K562 (cell line): Measurements from ENCODE around the gene TMCC1. TPM values are rescaled to one million over a fixed set of nuclear protein-coding genes. Genes with fewer than 3 reads are reported as not detected.

ENCODE experiments used
- BRF2 ChIP-seq: IDR thresholded peaks from 3 replicates; pipeline ENCODE4 v1.6.1; 2011; ENCODE audit warnings: borderline replicate concordance, mild to moderate bottlenecking; ENCODE audit not compliant: insufficient read length, insufficient read depth
- CBFA2T2 ChIP-seq: fragments of 450-650 bp; conservative IDR thresholded peaks from 2 replicates; pipeline ENCODE4 v1.6.1; 2017; ENCODE audit warnings: mild to moderate bottlenecking
- CXXC5 ChIP-seq: fragments of 250-450 bp; sonication (Bioruptor Pico); IDR thresholded peaks from 2 replicates; pipeline ENCODE4 v1.8.0; 2022; ENCODE audit warnings: inconsistent platforms, mild to moderate bottlenecking, moderate library complexity
- ERF ChIP-seq: fragments of 450-650 bp; formaldehyde crosslinking; IDR thresholded peaks from 2 replicates; pipeline ENCODE4 v1.4.0; 2020; ENCODE audit warnings: mild to moderate bottlenecking, mixed read lengths
- FOS ChIP-seq: IDR thresholded peaks from 3 replicates; pipeline ENCODE4 v1.6.1; 2011; ENCODE audit not compliant: insufficient read length; ENCODE audit errors: extremely low read depth
- HDAC6 ChIP-seq: IDR thresholded peaks from 2 replicates; pipeline ENCODE4 v1.6.1; 2012; ENCODE audit warnings: low read depth, mild to moderate bottlenecking, control low read depth, inconsistent platforms, low read length, moderate library complexity
- HIVEP1 ChIP-seq: fragments of 250-450 bp; sonication (Bioruptor Pico); IDR thresholded peaks from 2 replicates; pipeline ENCODE4 v1.4.0; 2020; ENCODE audit warnings: mild to moderate bottlenecking
- KDM1A ChIP-seq, 2 experiments: fragments of 450-650 bp; IDR thresholded peaks; 2 replicates each; pipeline ENCODE4 v1.6.1; 2016; ENCODE audit warnings: mild to moderate bottlenecking in 2 of 2
- L3MBTL2 ChIP-seq: fragments of 450-650 bp; IDR thresholded peaks from 2 replicates; pipeline ENCODE4 v1.6.1; 2016; ENCODE audit warnings: mild to moderate bottlenecking, moderate library complexity
- MYC ChIP-seq, 2 experiments: fragments of 250-450 bp in 1 of 2; sonication (Bioruptor Pico) in 1 of 2; IDR thresholded peaks; 2 replicates each; pipeline versions ENCODE4 v1.5.1 to v1.6.1; 2012 to 2021; ENCODE audit warnings: low read depth in 2 of 2, borderline replicate concordance in 1 of 2, improper control_type of control experiment in 1 of 2, low read length in 1 of 2, mild to moderate bottlenecking in 1 of 2, moderate library complexity in 1 of 2
- RFX7 ChIP-seq: fragments of 250-450 bp; sonication (Bioruptor Pico); IDR thresholded peaks from 2 replicates; pipeline ENCODE4 v1.5.1; 2021; ENCODE audit warnings: mild to moderate bottlenecking
- SMAD4 ChIP-seq: fragments of 250-450 bp; sonication (Bioruptor Pico); conservative IDR thresholded peaks from 2 replicates; pipeline ENCODE4 v1.8.0; 2021; ENCODE audit warnings: inconsistent platforms, mild to moderate bottlenecking, moderate library complexity
- TAF15 ChIP-seq: fragments of 200-400 bp; formaldehyde crosslinking; IDR thresholded peaks from 2 replicates; pipeline ENCODE4 v1.6.1; 2017; ENCODE audit warnings: mild to moderate bottlenecking, low read depth, low read length, moderate library complexity
- TAL1 ChIP-seq: fragments of 450-650 bp; IDR thresholded peaks from 2 replicates; pipeline ENCODE4 v1.6.1; 2016; ENCODE audit warnings: mild to moderate bottlenecking
- TSHZ1 ChIP-seq: fragments of 250-450 bp; sonication (Bioruptor Pico); IDR thresholded peaks from 2 replicates; pipeline ENCODE4 v1.4.0; 2020; ENCODE audit warnings: mild to moderate bottlenecking, moderate library complexity
- U2AF1 ChIP-seq: fragments of 200-400 bp; formaldehyde crosslinking; optimal IDR thresholded peaks from 2 replicates; pipeline ENCODE3; 2017; ENCODE audit warnings: mild to moderate bottlenecking, low read depth, low read length, moderate library complexity
- ZNF140 ChIP-seq: fragments of 250-450 bp; sonication (Bioruptor Pico); IDR thresholded peaks from 2 replicates; pipeline ENCODE4 v1.8.0; 2021; ENCODE audit warnings: moderate library complexity, mild to moderate bottlenecking, inconsistent platforms
- ZNF146 ChIP-seq: IDR thresholded peaks from one replicate; pipeline ENCODE4 v1.6.1; 2018; ENCODE audit warnings: missing compliant biosample characterization; ENCODE audit not compliant: unreplicated experiment
- ZNF184 ChIP-seq: sonication (generic); formaldehyde crosslinking; IDR thresholded peaks from 2 replicates; pipeline ENCODE4 v1.5.0; 2020; ENCODE audit warnings: missing genetic modification reagents
- ZNF384 ChIP-seq: IDR thresholded peaks from 2 replicates; pipeline ENCODE4 v1.6.1; 2012; ENCODE audit warnings: low read depth, low read length, improper control_type of control experiment
- ZNF707 ChIP-seq: fragments of 250-450 bp; sonication (Bioruptor Pico); conservative IDR thresholded peaks from 2 replicates; pipeline ENCODE4 v1.8.0; 2022; ENCODE audit warnings: inconsistent platforms, mild to moderate bottlenecking, moderate library complexity
- ZNF780A ChIP-seq: fragments of 250-450 bp; sonication (Bioruptor Pico); IDR thresholded peaks from 2 replicates; pipeline ENCODE4 v1.5.0; 2021; ENCODE audit warnings: mild to moderate bottlenecking
- polyA plus RNA-seq, 8 experiments: library from polyadenylated mRNA; depleted of rRNA in 4 of 8; stranded (reverse) in 5 of 8; unstranded in 3 of 8; fragments of >200 nt; fragmentation: Nextera tagmentation in 2 of 8; fragmentation: Illumina TruSeq in 1 of 8; extraction: Ambion mirVana in 2 of 8; extraction: Trizol in 1 of 8; gene quantifications; 2 replicates each; pipeline versions ENCODE4 v1.2.1 to v1.2.3, GENCODE V29; 2011 to 2014; ENCODE audit warnings: inconsistent platforms in 1 of 8, missing spikeins in 1 of 8
- total RNA-seq, 7 experiments: library from RNA; depleted of rRNA in 6 of 7; stranded (reverse); fragments of >200 nt in 6 of 7; fragmentation: Illumina TruSeq in 2 of 7; extraction: Trizol in 2 of 7; gene quantifications; 2 replicates each; pipeline versions ENCODE4 v1.2.1 to v1.2.3, GENCODE V29; 2011 to 2021; ENCODE audit warnings: low replicate concordance in 1 of 7
- TF ChIP-seq, protein P1 (sequence below): sonication (generic); formaldehyde crosslinking; IDR thresholded peaks from 2 replicates; pipeline ENCODE4 v1.8.1; 2023; ENCODE audit warnings: mild to moderate bottlenecking, missing genetic modification reagents

TMCC1 gene
- total and polyA plus RNA-seq, 9 of the 15 experiments (the other 6 are each of a cell fraction or from before 2014, with no cell fraction given): 0.89 to 8.7 (median 4.0) TPM

DNA sequence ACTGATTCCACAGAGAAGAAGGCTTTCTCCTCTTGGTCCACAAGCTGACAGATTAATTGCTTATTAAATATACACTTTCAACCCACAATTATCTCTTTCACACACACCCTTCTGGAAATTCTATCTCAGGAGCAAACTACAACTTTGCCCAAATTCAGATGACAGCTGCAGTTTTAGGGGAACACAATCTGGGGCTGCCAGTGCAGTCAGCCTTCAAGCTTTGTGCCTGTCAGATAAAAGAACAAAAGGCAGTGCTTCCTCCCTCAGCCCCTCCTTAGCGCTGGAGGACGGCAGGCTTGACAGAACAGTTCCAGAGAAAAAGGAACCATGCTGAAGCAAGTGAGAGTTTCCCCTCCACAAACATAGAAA is 99.6 kb downstream of the TMCC1 start (continued):
- no peak for TF ChIP-seq BRF2
- TF ChIP-seq HIVEP1 (CRISPR knock-in tag): no peak
- TF ChIP-seq ZNF146 (CRISPR knock-in tag): no peak
- no peak for TF ChIP-seq U2AF1
- TF ChIP-seq ZNF384: no peak
- no peak for TF ChIP-seq RFX7 (CRISPR knock-in tag)
- peak; percentile 96 for TF ChIP-seq CBFA2T2
- TF ChIP-seq CXXC5 (CRISPR knock-in tag): 0 out of 2 replicates have a peak, but pooled peaks have one; percentile 30
- TF ChIP-seq MYC (IDR thresholded peaks at IDR 0.05; ENCODE audit: low read depth, low read length): no peak
- TF ChIP-seq MYC (CRISPR knock-in tag; IDR thresholded peaks at IDR 0.05; ENCODE audit: borderline replicate concordance, low read depth): no peak
- no peak for TF ChIP-seq FOS
- TF ChIP-seq TAF15: no peak
- no peak for TF ChIP-seq ERF
- no peak for TF ChIP-seq ZNF707
- TF ChIP-seq ZNF184 (CRISPR knock-in tag): no peak
- peak; percentile 61; the same call in 1 of the 2 replicates for TF ChIP-seq SMAD4 (CRISPR knock-in tag)
- TF ChIP-seq HDAC6: no peak
- no peak for TF ChIP-seq L3MBTL2
- TF ChIP-seq TAL1: peak; percentile 94
- TF ChIP-seq ZNF140 (CRISPR knock-in tag): no peak
- no peak for TF ChIP-seq ZNF780A
- TF ChIP-seq, protein P1, sequence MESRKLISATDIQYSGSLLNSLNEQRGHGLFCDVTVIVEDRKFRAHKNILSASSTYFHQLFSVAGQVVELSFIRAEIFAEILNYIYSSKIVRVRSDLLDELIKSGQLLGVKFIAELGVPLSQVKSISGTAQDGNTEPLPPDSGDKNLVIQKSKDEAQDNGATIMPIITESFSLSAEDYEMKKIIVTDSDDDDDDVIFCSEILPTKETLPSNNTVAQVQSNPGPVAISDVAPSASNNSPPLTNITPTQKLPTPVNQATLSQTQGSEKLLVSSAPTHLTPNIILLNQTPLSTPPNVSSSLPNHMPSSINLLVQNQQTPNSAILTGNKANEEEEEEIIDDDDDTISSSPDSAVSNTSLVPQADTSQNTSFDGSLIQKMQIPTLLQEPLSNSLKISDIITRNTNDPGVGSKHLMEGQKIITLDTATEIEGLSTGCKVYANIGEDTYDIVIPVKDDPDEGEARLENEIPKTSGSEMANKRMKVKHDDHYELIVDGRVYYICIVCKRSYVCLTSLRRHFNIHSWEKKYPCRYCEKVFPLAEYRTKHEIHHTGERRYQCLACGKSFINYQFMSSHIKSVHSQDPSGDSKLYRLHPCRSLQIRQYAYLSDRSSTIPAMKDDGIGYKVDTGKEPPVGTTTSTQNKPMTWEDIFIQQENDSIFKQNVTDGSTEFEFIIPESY (CRISPR knock-in tag): no peak
- TF ChIP-seq TSHZ1 (CRISPR knock-in tag): no peak
- peak; percentile 85 to 87 for TF ChIP-seq KDM1A (IDR thresholded peaks at IDR 0.05)
